Heart left ventricle (tissue), 13 donors: Measurements from ENCODE around the gene HOXB13.

ENCODE experiments used
- POLR2A ChIP-seq, 2 donors: fragments of 450-650 bp; IDR thresholded peaks; one replicate each; pipeline ENCODE4 v1.6.1; 2017; ENCODE audit warnings: antibody characterized with exemption in 2 of 2, mild to moderate bottlenecking in 2 of 2, moderate library complexity in 2 of 2
- TF ChIP-seq, protein P1 (sequence below), 12 donors: fragments of 200-600 bp; sonication (generic) in 4 of 12; IDR thresholded peaks; one replicate each; pipeline versions ENCODE4 v1.5.0 to v1.8.0; 2018 to 2022; ENCODE audit warnings: antibody characterized with exemption in 12 of 12, mild to moderate bottlenecking in 5 of 12
- donor health status: ischemic (EF 13 %, LVEDD 7.1; RV severe dilation, severe dysfunction).
- donor health status: DM: no; HTN: yes; CAD: no.
- donor health status: DM: no; HTN: no; CAD: no.
- donor health status: ischemic (EF 25% LVEDD 6.9; RV normal size, moderate dysfunction).
- donor health status: ischemic (EF 25% LVEDD 5.7; RV mildly dilated, moderate dysfunction).
- donor health status: ischemic (EF 35%, LVEDD 5.7; RV mildly dilated, moderate dysfunction).
- donor health status: nonischemic (EF 11% LVEDD 7.7; RV severe dilation, severe dysfunction).
- donor health status: DM: yes; HTN: yes; CAD: no.
- donor health status: PGD.
- donor health status: ischemic (EF 29% LVEDD 5.4; RV normal size, mild dysfunction).
- donor health status: nonischemic (EF 23%, LVEDD 6.1; RV moderate dilation, normal function).

DNA sequence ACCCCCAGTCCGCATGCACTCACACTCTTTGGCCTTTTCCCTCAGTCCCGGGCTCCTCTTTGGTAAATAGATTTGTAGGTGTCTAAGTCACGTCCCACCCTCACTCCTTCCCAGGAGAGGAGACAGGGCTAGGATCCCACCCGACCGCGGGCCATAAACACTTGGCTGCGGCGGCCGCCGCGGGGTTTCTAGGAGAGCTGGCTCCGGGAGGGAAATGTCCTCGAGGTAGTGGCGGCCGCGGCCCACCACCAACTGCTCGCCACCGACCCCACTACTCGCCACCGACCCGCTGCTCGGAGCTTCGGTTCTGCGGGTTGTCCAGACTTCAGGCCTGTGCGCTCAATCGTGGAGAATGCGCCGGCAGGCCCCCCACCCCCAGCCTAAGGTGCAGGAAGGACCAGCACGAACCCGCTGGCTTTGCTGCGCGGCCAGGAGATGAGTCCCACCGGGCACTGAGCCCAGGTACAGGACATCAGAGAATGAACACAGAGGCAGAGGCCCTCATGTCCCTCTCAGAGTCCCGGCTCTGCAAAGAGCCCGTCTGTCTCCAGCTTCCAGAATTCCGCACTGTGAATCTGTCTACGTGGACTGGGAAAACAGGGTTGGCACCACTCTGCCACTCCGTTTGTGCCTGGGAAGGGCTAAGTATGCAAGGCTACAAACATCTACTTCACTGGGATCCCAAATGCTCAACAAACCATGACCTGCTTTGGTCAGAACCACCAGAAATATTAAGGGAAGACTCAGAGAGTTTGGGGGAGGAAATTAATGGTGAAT is 3.1 kb downstream of the HOXB13 start:
- TF ChIP-seq, protein P1, sequence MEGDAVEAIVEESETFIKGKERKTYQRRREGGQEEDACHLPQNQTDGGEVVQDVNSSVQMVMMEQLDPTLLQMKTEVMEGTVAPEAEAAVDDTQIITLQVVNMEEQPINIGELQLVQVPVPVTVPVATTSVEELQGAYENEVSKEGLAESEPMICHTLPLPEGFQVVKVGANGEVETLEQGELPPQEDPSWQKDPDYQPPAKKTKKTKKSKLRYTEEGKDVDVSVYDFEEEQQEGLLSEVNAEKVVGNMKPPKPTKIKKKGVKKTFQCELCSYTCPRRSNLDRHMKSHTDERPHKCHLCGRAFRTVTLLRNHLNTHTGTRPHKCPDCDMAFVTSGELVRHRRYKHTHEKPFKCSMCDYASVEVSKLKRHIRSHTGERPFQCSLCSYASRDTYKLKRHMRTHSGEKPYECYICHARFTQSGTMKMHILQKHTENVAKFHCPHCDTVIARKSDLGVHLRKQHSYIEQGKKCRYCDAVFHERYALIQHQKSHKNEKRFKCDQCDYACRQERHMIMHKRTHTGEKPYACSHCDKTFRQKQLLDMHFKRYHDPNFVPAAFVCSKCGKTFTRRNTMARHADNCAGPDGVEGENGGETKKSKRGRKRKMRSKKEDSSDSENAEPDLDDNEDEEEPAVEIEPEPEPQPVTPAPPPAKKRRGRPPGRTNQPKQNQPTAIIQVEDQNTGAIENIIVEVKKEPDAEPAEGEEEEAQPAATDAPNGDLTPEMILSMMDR (IDR thresholded peaks at IDR 0.05), result no peak
- TF ChIP-seq POLR2A (IDR thresholded peaks at IDR 0.05), result no peak
